ENCODE measurements around the gene TRAPPC2.

The TRAPPC2 gene

GRCh38 chrX:13734278-13735172 lies at the start of gene TRAPPC2, which contains the start of gene OFD1:
Gene TRAPPC2, minus strand, starts transcription at chrX:13734620. Its CDS starts 14,657 bp downstream, at chrX:13719963.
Gene OFD1, plus strand, starts transcription at chrX:13734748. Its CDS starts 324 bp downstream, at chrX:13735072.
- peak; percentile 92 for DNase-seq (ENCODE audit: low read depth)

GRCh38 chrX:13780868-13781427 lies 46.5 kb upstream of the TRAPPC2 start:
- DNase-seq (ENCODE audit: low read depth), result no peak

DNA sequence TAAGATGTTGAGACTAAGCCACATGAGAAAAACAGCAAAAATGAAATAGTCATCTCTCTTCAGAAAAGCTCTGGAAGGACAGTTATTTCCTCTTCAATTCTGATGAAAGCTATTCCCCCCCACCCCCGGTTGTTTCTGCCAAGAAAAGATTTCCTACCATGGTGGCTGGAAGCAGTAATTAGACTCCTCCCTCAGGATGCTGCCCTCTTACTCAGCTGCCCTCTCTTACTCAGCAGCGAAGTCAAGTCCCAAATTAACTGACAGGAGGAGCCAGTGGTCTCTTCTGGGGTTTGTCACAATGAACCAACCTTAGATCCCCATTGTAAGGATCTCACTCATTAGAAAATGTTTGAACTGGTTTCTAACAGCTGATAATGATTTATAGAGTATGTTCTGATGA lies 44.5 kb upstream of the TRAPPC2 start:
- peak; percentile 11 for DNase-seq (ENCODE audit: low read depth)

- no peak for DNase-seq (ENCODE audit: low read depth)
Observed at GRCh38 chrX:13776387-13776786, 42.0 kb upstream of the TRAPPC2 start.

GRCh38 chrX:13775837-13776236 lies 41.4 kb upstream of the TRAPPC2 start:
- no peak for DNase-seq (ENCODE audit: low read depth)

GRCh38 chrX:13774696-13775095 lies 40.3 kb upstream of the TRAPPC2 start:
- DNase-seq (ENCODE audit: low read depth), result no peak

GRCh38 chrX:13770013-13770535 lies 35.7 kb upstream of the TRAPPC2 start:
- DNase-seq (ENCODE audit: low read depth), result no peak

- DNase-seq (ENCODE audit: low read depth), result no peak
Observed at GRCh38 chrX:13768939-13769338, 34.5 kb upstream of the TRAPPC2 start.

DNA sequence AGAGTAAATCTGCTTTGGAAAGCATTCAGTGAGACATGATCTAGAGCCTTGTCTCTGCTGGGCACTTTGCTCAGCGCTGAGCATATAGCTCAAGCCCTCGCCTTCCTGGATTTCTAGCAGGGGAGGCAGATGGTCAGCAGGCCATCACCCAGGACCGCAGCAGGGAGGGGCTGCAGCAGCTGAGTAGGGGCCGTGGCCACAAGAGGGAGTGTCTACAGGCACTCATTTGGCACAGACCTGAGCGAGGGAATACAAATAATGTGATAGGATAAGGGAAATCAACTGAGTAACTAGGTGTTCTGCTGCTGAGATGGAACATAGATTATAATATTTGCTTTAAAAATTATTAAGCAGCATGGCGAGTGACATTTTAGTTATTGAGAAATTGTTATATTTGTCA lies 30.3 kb upstream of the TRAPPC2 start:
- no peak for DNase-seq (ENCODE audit: low read depth)

- DNase-seq (ENCODE audit: low read depth), result no peak
Observed at GRCh38 chrX:13764281-13764680, 29.9 kb upstream of the TRAPPC2 start.

DNA sequence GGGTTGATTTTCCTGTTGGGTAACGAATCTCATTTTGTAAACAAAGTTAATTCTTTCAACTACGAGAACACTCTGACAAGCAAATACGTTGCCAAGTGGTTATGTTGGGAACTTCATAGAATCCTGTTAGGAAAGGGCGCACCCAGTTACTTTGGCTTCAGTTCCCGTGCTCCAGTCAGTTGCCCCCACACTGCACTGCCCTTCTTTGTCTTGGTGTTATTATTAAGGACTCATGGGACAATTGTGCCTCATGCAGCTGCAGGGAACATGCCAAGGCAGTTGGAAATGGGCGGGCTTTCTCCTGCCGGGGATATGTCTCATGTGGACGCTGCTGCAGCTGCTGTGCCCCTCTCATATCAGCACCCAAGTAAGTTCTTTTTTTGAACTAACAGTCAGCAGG lies 29.1 kb upstream of the TRAPPC2 start:
- DNase-seq (ENCODE audit: low read depth), result no peak

DNA sequence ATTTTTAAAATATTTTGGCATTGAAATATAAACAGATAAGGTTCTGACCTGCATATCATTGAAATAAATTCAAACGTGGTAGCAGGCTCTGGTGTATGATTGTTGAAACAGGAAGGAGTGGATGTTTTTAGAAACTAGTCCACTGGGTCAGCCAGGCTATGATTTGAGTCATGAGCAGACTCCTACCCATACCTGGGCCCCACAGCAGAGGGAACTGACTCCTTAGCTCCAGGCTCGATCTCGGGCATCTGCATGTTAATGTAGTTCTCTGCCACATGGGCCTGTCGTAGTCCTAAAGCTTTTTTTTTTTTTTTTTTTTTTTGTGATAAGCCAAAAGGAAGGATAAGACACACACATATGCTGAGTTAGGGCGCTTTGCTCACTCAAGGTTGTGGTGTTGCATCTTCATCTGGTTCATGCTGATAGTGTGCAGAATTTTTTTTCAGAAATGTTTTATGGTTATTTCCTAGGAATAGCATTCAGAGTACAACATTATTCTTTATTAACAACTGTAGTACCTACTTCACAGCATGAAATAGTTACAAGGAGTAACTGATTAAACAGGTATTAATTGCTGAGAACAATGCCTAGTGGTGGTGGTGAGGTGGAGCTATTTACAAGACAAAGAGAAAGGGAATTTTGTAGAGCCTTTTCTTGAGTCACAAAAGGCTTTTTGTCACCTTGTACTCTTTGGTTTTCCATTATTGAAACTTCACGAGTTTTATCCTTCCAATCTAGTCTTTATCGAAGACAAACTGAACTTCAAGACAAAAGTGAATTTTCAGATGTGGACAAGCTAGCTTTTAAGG lies 27.4 kb upstream of the TRAPPC2 start:
- DNase-seq (ENCODE audit: low read depth), result no peak

DNA sequence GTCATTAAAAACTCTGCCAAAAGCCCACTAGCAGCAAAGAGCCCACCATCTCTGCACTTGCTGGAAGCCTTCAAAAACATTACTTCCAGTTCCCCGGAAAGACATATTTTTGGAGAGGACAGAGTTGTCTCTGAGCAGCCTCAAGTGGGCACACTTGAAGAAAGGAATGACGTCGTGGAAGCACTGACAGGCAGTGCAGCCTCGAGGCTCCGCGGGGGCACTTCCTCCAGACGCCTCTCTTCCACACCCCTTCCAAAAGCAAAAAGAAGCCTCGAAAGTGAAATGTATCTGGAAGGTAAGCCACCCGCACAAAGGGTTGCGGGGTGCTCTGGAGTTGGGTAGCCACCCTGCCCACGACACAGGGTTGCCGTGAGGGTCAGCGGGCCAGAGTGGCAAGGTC lies 26.0 kb upstream of the TRAPPC2 start:
- DNase-seq (ENCODE audit: low read depth), result no peak

GRCh38 chrX:13759152-13759718 lies 24.8 kb upstream of the TRAPPC2 start:
- DNase-seq (ENCODE audit: low read depth), result no peak

GRCh38 chrX:13756381-13756780 lies 22.0 kb upstream of the TRAPPC2 start:
- DNase-seq (ENCODE audit: low read depth), result no peak

- no peak for DNase-seq (ENCODE audit: low read depth)
Observed at GRCh38 chrX:13755254-13755653, 20.8 kb upstream of the TRAPPC2 start.

DNA sequence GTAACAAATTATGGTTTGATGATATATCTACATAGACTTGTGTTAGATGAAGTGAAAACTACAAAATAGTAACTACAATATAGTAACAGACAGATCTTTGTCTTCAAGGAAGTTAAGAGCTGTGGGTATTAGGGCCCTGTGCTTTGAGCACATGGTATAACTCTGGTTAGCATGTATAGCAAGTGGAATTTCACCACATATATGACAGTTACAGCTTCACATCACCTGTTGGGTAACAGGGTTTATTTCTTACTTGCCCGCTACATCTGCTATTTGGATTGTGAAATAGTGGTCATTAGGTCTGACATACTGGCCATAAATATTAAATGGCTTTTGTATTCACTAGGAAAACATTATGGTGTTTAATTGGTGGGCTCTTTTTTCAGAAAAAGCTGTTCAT lies 20.3 kb upstream of the TRAPPC2 start:
- DNase-seq (ENCODE audit: low read depth), result no peak

GRCh38 chrX:13752646-13753045 lies 18.2 kb upstream of the TRAPPC2 start:
- DNase-seq (ENCODE audit: low read depth), result no peak

DNA sequence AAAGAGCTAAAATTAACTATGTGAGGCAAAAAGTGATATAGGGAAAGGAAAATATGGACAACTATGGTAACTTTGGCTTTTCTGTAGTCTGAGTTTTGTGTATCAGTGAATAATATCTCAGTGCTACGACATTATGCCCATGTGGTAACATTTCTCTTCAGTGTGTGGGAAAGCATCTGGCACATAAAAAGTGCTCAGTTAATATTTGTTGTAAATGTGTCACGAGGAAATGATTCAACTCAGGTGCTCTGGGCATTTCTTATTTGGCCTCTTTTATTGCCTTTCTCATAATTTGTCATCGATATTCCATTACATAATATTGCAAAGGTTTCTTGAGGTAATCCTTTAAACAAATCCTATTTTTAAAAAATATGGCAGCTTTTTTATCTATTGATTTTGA lies 17.7 kb upstream of the TRAPPC2 start:
- no peak for DNase-seq (ENCODE audit: low read depth)

GRCh38 chrX:13750812-13751211 lies 16.4 kb upstream of the TRAPPC2 start:
- DNase-seq (ENCODE audit: low read depth), result no peak

GRCh38 chrX:13750204-13750603 lies 15.8 kb upstream of the TRAPPC2 start:
- peak; percentile 14 for DNase-seq (ENCODE audit: low read depth)

DNA sequence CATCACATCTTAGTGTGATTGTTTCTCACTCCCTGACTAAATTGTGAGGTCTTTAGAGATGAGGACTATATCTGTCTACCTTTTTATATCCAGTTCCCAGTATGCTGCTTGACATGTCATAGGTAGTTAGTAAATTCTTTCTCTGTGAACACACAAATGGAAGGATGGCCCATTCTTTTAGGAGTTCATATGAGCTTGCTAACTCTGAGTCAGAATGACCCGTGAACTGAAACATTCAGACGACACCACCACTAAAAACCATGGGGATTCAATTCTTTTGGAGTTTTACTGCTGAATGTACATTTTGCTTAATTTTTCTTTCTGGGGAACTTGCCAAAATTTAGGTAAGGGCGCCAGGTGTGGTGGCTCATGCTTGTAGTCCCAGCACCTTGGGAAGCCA lies 14.1 kb upstream of the TRAPPC2 start:
- no peak for DNase-seq (ENCODE audit: low read depth)
